GM19035 (cell line): ENCODE measurements around the gene SOD1.
"Not testable (repeated sequence)": the region's sequence is repeated elsewhere in the genome, so short reads cannot be mapped to it uniquely, and the experiment has no call there.

ENCODE experiments used
- ATAC-seq: cut with Tn5 transposase; IDR thresholded peaks from one replicate; pipeline ENCODE4 v1.9.1; 2021; ENCODE audit not compliant: unreplicated experiment

Gene SOD1

GRCh38 chr21:31654821-31655580 is 4.5 kb upstream of the SOD1 start:
- not testable (repeated sequence) for ATAC-seq

DNA sequence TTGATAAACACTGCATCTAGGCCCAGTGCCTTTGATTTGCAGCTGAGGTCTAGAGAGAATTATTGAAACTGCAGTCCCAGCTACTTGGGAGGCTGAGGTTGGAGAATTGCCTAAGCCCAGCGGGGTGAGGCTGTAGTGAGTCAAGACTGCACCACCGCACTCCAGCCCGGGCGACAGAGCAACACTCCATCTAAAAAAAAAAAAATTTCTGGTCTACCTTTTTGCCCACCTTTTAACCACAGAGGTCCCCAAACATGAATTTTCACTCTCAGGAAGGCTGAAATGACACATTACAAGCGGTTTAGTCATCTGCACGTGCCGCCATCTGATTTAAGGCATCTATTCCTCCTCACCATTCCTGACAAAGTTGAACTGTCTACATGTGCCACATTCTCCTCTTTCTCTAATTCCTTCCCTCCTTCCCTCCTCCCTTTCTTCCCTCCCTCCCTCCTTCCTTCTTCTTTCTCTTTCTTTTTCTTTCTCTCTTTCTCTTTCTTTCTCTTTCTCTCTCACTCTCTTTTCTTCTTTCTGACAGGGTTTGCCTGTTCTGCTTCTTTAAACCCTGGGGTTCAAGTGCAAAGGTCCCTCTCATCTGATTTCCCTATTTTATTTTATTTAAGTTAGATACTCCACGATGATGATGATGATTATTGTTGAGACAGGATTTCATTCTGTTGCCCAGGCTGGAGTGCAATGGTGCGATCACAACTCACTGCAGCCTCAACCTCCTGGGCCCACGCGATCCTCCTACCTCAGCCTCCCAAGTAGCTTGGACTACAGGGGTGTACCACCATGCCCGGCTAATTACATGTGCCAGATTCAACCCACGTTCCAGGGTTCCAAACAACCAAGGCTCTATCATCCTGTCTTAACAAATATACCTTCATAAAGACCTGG is 3.0 kb upstream of the SOD1 start:
- no peak for ATAC-seq

DNA sequence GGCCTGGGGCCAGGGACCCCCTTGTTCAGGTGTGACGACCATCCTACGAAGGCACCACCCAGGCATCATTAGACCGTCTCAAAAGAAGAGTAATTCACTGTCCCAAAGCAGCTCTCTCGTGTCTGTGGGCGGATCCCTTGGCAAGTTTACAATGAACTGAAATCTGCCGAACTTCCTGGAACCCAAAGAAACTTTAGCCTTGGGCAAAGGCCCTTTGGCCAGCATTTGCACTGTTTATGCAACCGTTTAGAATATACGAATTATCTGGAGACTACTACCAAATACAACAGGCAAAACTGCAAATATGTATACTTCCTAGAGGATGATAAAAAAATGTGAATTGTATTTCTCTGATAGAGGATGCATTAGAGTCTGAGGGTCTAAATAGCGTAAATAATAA is 1.4 kb upstream of the SOD1 start:
- no peak for ATAC-seq

DNA sequence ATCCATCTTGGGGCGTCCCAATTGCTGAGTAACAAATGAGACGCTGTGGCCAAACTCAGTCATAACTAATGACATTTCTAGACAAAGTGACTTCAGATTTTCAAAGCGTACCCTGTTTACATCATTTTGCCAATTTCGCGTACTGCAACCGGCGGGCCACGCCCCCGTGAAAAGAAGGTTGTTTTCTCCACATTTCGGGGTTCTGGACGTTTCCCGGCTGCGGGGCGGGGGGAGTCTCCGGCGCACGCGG is 282 bp upstream of the SOD1 start:
- peak; percentile 25 for ATAC-seq

- ATAC-seq: peak; percentile 35
Measured at GRCh38 chr21:31660259-31660565, 719 bp downstream of the SOD1 start.

DNA sequence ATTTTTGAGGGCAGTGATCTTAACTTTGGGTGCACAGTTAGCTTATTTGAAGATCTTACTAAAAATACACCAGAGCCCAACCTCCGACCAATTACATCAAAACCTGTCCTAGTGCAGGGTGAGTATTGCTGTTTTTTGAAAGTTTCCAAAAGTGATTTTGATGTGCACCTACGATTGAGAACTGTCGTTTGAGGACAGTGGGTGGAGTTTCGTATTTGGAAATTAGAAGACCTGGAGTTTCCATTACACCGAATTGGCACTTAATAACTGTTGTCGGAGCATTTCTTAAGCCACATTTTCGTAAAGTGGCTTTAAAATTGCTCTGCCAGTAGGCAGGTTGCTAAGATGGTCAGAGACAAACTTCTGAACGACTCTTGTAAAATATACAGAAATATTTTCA is 1.1 kb downstream of the SOD1 start:
- no peak for ATAC-seq

DNA sequence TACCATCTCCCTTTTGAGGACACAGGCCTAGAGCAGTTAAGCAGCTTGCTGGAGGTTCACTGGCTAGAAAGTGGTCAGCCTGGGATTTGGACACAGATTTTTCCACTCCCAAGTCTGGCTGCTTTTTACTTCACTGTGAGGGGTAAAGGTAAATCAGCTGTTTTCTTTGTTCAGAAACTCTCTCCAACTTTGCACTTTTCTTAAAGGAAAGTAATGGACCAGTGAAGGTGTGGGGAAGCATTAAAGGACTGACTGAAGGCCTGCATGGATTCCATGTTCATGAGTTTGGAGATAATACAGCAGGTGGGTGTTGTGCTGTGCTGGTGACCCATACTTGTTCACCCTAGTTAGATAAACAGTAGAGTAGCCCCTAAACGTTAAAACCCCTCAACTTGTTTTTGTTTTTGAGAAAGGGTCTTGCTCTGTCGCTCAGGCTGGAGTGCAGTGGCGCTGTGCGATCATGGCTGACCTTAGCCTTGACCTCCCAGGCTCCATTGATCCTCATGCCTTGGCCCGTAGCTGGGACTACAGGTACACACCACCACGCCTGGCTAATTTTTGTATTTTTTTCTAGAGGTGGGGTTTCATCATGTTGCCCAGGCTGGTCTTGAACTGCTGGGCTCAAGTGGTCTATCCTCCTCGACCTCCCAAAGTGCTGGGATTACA is 4.2 kb downstream of the SOD1 start:
- no peak for ATAC-seq

DNA sequence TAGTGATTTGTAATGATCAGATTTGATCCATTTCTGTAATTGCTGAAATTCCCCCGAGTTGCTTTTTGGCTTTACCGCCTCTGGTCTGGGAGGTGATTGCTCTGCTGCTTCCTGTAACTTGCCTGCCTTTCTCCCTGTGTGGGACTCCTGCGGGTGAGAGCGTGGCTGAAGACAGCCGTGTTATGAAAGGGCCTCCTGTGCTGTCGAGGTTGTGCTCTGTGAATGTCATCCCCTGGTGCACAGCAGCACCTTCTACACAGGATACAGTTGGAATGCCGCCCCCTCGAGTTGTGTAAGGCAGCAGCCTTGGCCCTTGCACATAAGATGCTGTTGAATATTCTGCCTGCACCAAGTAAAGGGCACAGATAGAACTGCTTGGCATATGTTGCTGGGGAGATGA is 5.9 kb downstream of the SOD1 start:
- ATAC-seq: no peak

DNA sequence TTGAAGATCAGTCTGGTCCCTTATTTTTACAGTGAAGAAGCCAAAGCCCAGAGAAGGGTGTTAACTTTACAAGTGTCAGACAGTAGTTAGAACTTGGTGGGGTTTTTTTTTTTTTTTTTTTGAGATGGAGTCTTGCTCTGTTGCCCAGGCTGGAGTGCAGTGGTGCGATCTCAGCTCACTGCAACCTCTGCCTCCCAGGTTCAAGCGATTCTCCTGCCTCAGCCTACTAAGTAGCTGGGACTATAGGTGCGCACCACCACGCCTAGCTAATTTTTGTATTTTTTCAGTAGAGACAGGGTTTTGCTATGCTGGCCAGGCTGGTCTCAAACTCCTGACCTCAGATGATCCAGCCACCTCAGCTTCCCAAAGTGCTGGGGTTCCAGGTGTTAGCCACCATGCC is 6.4 kb downstream of the SOD1 start:
- not testable (repeated sequence) for ATAC-seq

GRCh38 chr21:31666445-31667010 is 7.0 kb downstream of the SOD1 start:
- ATAC-seq: no peak

DNA sequence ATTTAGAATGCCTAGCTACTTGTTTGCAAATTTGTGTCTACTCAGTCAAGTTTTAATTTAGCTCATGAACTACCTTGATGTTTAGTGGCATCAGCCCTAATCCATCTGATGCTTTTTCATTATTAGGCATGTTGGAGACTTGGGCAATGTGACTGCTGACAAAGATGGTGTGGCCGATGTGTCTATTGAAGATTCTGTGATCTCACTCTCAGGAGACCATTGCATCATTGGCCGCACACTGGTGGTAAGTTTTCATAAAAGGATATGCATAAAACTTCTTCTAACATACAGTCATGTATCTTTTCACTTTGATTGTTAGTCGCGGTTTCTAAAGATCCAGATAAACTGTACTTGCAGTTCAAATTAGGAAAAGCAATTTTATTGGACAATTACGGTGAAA is 7.6 kb downstream of the SOD1 start:
- no peak for ATAC-seq

DNA sequence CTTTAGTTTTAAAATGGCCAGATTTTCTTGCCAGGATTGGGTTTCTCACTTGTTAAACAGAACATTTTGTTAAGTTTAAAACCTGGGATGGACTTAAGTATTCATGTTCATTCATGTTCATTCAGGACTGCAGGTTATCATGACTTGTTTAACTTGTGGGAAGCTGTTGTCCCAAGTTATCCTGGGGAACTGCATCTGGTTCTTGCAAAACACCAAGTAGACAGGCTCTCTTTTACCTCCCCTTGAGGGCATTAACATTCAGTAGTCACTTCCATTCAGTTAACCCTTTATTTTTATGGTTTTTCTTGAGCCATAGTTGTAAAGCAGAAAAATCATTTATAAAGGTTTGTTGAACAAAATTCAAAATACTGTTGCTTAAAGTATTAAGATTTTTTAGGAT is 8.1 kb downstream of the SOD1 start:
- no peak for ATAC-seq

DNA sequence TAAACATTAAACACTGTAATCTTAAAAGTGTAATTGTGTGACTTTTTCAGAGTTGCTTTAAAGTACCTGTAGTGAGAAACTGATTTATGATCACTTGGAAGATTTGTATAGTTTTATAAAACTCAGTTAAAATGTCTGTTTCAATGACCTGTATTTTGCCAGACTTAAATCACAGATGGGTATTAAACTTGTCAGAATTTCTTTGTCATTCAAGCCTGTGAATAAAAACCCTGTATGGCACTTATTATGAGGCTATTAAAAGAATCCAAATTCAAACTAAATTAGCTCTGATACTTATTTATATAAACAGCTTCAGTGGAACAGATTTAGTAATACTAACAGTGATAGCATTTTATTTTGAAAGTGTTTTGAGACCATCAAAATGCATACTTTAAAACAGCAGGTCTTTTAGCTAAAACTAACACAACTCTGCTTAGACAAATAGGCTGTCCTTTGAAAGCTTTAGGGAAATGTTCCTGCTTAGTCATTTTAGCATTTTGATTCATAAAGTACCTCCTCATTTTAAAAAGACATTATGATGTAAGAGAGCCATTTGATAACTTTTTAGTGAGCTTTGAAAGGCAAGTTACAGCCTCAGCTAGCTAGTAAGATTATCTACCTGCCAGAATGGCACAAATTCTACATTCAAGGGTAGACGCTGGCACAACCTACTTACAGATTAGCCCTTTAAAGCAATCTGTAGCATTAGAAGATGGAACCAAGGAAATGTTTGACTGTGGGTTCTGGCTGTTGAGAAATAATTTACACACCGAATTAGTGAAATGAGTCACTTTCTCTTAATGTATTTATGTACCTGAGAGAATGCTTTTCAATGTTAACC is 9.4 kb downstream of the SOD1 start:
- no peak for ATAC-seq

DNA sequence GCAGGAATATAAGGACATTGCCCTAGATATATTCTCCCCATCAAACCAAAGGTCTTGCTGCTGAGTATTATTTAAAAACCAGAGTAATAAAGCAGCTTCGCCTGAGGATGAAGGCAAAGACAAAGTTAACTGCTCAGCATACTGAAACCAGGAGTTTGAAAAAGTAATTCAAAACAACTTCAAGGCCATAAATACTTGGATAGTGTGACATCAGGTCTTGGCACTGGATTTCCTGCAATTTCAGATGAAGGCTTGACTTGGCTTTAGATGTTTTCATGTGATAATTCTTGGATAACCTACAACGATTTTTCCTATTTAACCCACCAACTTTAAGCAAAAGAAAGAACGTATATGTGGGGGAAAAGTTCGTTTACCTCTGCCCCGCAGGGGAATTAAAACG is 10.6 kb downstream of the SOD1 start:
- ATAC-seq: no peak

DNA sequence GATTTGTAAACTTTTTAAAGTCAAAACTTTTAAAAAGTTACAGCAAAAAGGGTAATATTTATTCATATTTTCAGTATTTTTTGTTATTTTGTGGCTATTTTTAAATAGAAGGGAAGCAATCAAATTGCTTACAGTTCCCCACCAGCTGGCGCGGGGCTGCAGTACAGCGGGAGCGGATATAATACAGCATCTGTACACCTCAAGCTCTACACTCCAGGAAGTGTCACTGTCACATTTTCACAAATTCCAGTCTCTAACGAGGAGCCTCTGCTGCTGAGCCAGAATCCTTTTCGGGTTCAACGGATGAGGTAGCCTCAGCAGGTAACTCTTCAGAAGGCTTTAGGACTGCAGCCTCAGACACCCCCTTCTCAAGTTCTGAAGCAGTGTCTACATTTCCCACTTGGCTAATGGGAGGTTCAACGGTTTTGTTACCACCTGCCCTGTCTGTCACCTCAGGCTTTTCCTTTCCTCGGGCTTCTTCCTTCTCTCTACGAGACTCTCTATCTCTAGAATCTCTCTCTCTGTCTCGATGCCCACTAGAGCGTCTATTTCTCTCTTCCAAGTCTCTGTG is 11.7 kb downstream of the SOD1 start:
- ATAC-seq: no peak

DNA sequence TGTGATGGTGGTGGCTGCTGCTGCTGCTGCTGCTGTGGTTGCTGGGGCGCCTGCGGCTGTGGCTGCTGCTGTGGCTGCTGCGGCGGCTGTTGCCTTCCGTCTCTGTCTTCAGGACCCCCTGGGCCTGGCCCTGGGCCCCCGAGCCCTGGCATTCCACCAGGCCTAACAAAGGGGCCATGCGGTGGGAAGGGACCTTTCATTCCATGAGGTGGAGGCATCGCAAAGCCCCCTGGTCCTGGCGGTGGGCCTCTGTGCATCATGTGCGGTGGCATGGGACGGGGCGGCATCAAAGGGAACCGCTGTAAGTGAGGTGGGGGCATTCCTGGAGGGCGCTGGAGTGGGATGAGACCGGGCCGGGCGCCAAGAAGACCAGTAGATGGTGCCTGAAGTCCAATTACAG is 12.4 kb downstream of the SOD1 start:
- no peak for ATAC-seq

- ATAC-seq: no peak
Measured at GRCh38 chr21:31673321-31673912, 13.9 kb downstream of the SOD1 start.

- ATAC-seq: no peak
Measured at GRCh38 chr21:31675318-31675717, 15.8 kb downstream of the SOD1 start.

DNA sequence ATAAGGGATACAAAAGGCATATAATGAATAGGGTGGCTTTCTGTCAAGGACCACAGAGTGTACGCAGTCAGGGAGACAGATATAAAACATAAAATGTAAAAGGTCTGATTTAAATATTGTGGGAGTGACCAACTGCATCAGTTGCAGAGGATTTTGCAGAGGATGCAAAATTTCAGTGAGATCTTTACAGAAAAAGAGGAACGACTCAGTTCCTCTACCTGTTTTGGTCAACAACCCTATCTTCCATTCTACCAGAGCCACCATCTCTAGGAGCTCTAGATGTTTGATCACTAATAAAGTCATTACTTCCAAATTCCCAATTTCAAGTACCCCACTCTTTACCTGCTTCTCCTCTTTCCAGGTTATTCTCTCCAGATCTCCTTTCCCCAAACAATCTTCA is 16.5 kb downstream of the SOD1 start:
- no peak for ATAC-seq

DNA sequence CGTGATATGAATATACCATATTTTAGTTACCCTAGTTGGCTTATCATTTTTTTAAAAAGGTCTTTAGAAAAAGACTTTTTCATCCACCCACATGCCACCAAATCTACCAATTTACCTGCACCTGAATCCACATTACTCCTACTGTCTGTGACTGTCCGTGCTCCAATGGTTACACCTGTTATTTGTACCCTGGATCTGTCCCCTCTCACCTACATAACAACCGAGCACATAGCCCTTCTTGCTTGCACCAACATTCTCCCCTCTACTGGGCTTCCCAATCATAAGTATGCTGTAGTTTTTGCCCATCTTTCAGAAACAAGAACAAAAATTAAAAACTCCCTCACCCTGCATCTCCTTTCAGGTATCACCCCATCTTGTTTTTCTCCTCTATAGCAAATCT is 17.6 kb downstream of the SOD1 start:
- no peak for ATAC-seq
